Inferior parietal cortex (tissue), 1 donor: ENCODE results near the gene UBAC1.
"Not testable (repeated sequence)": the region's sequence is repeated elsewhere in the genome, so short reads cannot be mapped to it uniquely, and the experiment has no call there.

ENCODE experiments used
- DNase-seq: peaks from one replicate; pipeline ENCODE4 v3.0.0-alpha.2; 2016; ENCODE audit errors: extremely low spot score

UBAC1 gene

GRCh38 chr9:135901826-135902225, 59.3 kb downstream of the UBAC1 start:
- no peak for DNase-seq

- no peak for DNase-seq
Measured at GRCh38 chr9:135901031-135901758, 60.0 kb downstream of the UBAC1 start.

- no peak for DNase-seq
Measured at GRCh38 chr9:135898634-135899407, 62.4 kb downstream of the UBAC1 start.

- DNase-seq, result no peak
Measured at GRCh38 chr9:135896626-135897025, 64.5 kb downstream of the UBAC1 start.

GRCh38 chr9:135896205-135896604, 65.0 kb downstream of the UBAC1 start:
- DNase-seq, result no peak

GRCh38 chr9:135895202-135895848, 65.8 kb downstream of the UBAC1 start:
- no peak for DNase-seq

GRCh38 chr9:135893104-135893503, 68.1 kb downstream of the UBAC1 start:
- no peak for DNase-seq

- DNase-seq, result not testable (repeated sequence)
Measured at GRCh38 chr9:135892327-135892726, 68.8 kb downstream of the UBAC1 start.

GRCh38 chr9:135891027-135891631, 70.0 kb downstream of the UBAC1 start:
- no peak for DNase-seq

- DNase-seq, result no peak
Measured at GRCh38 chr9:135890190-135891026, 70.8 kb downstream of the UBAC1 start.

- DNase-seq, result no peak
Measured at GRCh38 chr9:135889564-135890189, 71.5 kb downstream of the UBAC1 start.

GRCh38 chr9:135888766-135889394, 72.3 kb downstream of the UBAC1 start:
- no peak for DNase-seq

- DNase-seq, result no peak
Measured at GRCh38 chr9:135888126-135888765, 72.9 kb downstream of the UBAC1 start.

- no peak for DNase-seq
Measured at GRCh38 chr9:135887585-135888050, 73.6 kb downstream of the UBAC1 start.

GRCh38 chr9:135887021-135887507, 74.1 kb downstream of the UBAC1 start:
- peak; percentile 40 for DNase-seq

GRCh38 chr9:135886147-135886981, 74.8 kb downstream of the UBAC1 start:
- DNase-seq, result peak; percentile 22

- no peak for DNase-seq
Measured at GRCh38 chr9:135885100-135885853, 75.9 kb downstream of the UBAC1 start.
